H9 (cell line): ENCODE results near the gene ARMC9. TPM values are rescaled to one million over a fixed set of nuclear protein-coding genes. Genes with fewer than 3 reads are reported as not detected.

Source experiments
- DNase-seq: peaks from one replicate; pipeline ENCODE4 v3.0.0-alpha.2; 2017
- H2AFZ ChIP-seq: one replicate; pipeline ENCODE4 v1.6.1; 2013; ENCODE audit warnings: mild to moderate bottlenecking, low read length, control low read depth, moderate library complexity
- H2AK5ac ChIP-seq: 2 replicates; pipeline ENCODE4 v1.6.1; 2013; ENCODE audit warnings: low read length, control low read depth, mixed read lengths; ENCODE audit not compliant: insufficient read length
- H2BK120ac ChIP-seq: one replicate; pipeline ENCODE4 v1.6.1; 2013; ENCODE audit warnings: low read depth, mild to moderate bottlenecking, low read length, control low read depth, inconsistent platforms; ENCODE audit not compliant: poor library complexity, severe bottlenecking
- H2BK12ac ChIP-seq: 2 replicates; pipeline ENCODE4 v1.6.1; 2013; ENCODE audit warnings: low read length, control low read depth, mixed read lengths, low read depth; ENCODE audit not compliant: insufficient read length
- H2BK15ac ChIP-seq: 2 replicates; pipeline ENCODE4 v1.6.1; 2013; ENCODE audit warnings: low read depth, low read length, control low read depth
- H2BK20ac ChIP-seq: one replicate; pipeline ENCODE4 v1.6.1; 2013; ENCODE audit warnings: low read depth, mild to moderate bottlenecking, low read length, control low read depth, inconsistent platforms; ENCODE audit not compliant: poor library complexity, severe bottlenecking
- H2BK5ac ChIP-seq: 2 replicates; pipeline ENCODE4 v1.6.1; 2013; ENCODE audit warnings: low read length, control low read depth, mixed read lengths; ENCODE audit not compliant: insufficient read length
- H3K14ac ChIP-seq: 2 replicates; pipeline ENCODE4 v1.6.1; 2013; ENCODE audit warnings: low read length, control low read depth; ENCODE audit not compliant: insufficient read depth
- H3K18ac ChIP-seq: 2 replicates; pipeline ENCODE4 v1.6.1; 2013; ENCODE audit warnings: low read depth, mild to moderate bottlenecking, mixed read lengths, low read length, control low read depth; ENCODE audit not compliant: insufficient read length
- H3K23ac ChIP-seq: 2 replicates; pipeline ENCODE4 v1.6.1; 2013; ENCODE audit warnings: low read length, control low read depth, mixed read lengths, low read depth; ENCODE audit not compliant: insufficient read length
- H3K23me2 ChIP-seq: 2 replicates; pipeline ENCODE4 v1.6.1; 2013; ENCODE audit warnings: low read depth, mild to moderate bottlenecking, mixed read lengths, low read length, control low read depth; ENCODE audit not compliant: insufficient read length, poor library complexity, severe bottlenecking
- H3K27ac ChIP-seq: 2 replicates; pipeline ENCODE4 v1.5.1; 2013; ENCODE audit warnings: low read length, control low read depth, mixed read lengths, low read depth; ENCODE audit not compliant: insufficient read length
- H3K27me3 ChIP-seq: 2 replicates; pipeline ENCODE4 v1.6.1; 2013; ENCODE audit warnings: low read length, control low read depth, inconsistent platforms; ENCODE audit not compliant: insufficient read depth
- H3K4ac ChIP-seq: 2 replicates; pipeline ENCODE4 v1.6.1; 2013; ENCODE audit warnings: low read depth, mild to moderate bottlenecking, control low read depth, inconsistent platforms, low read length, moderate library complexity
- H3K4me1 ChIP-seq: 2 replicates; pipeline ENCODE4 v1.6.1; 2013; ENCODE audit warnings: low read length, control low read depth, inconsistent platforms; ENCODE audit not compliant: insufficient read depth
- H3K4me2 ChIP-seq: 2 replicates; pipeline ENCODE4 v1.6.1; 2013; ENCODE audit warnings: low read length, control low read depth, mixed read lengths; ENCODE audit not compliant: insufficient read length, insufficient read depth
- H3K56ac ChIP-seq: 2 replicates; pipeline ENCODE4 v1.6.1; 2013; ENCODE audit warnings: low read depth, mild to moderate bottlenecking, mixed read lengths, low read length, control low read depth; ENCODE audit not compliant: insufficient read length
- H3K79me1 ChIP-seq: 2 replicates; pipeline ENCODE4 v1.6.1; 2013; ENCODE audit warnings: low read depth, mild to moderate bottlenecking, moderate library complexity, low read length, control low read depth, inconsistent platforms; ENCODE audit not compliant: insufficient read depth, poor library complexity, severe bottlenecking
- H3K79me2 ChIP-seq: 2 replicates; pipeline ENCODE4 v1.6.1; 2013; ENCODE audit warnings: low read length, control low read depth, inconsistent platforms; ENCODE audit not compliant: insufficient read depth
- H3K9ac ChIP-seq: 2 replicates; pipeline ENCODE4 v1.6.1; 2013; ENCODE audit warnings: low read length, control low read depth, mixed read lengths; ENCODE audit not compliant: insufficient read length; ENCODE audit errors: extremely low read depth
- H3K9me3 ChIP-seq: one replicate; pipeline ENCODE4 v1.6.1; 2013; ENCODE audit warnings: low read depth, low read length, inconsistent platforms; ENCODE audit not compliant: control insufficient read depth
- H3T11ph ChIP-seq: one replicate; pipeline ENCODE4 v1.6.1; 2013; ENCODE audit warnings: mild to moderate bottlenecking, low read length, control low read depth, inconsistent platforms
- H4K20me1 ChIP-seq: one replicate; pipeline ENCODE4 v1.6.1; 2013; ENCODE audit not compliant: control insufficient read depth, insufficient read length, insufficient read depth
- H4K5ac ChIP-seq: 2 replicates; pipeline ENCODE4 v1.6.1; 2013; ENCODE audit warnings: low read depth, mild to moderate bottlenecking, mixed read lengths, low read length, control low read depth; ENCODE audit not compliant: insufficient read length
- H4K8ac ChIP-seq: replicated peaks from 2 replicates; pipeline ENCODE4 v1.6.1; 2013; ENCODE audit warnings: low read length, control low read depth, mixed read lengths, low read depth; ENCODE audit not compliant: insufficient read length
- H4K91ac ChIP-seq: 2 replicates; pipeline ENCODE4 v1.6.1; 2013; ENCODE audit warnings: low read depth, mild to moderate bottlenecking, moderate library complexity, mixed read lengths, low read length, control low read depth; ENCODE audit not compliant: insufficient read length
- H3K27ac Mint-ChIP-seq, 3 experiments: 2 replicates in 2 of 3; 3 replicates in 1 of 3; pipeline ENCODE4 v1.8.0; 2020 to 2021; ENCODE audit warnings: mixed read lengths in 3 of 3, mild to moderate bottlenecking in 1 of 3, moderate library complexity in 1 of 3
- H3K27me3 Mint-ChIP-seq: 2 replicates; pipeline ENCODE4 v1.8.0; 2021; ENCODE audit warnings: low read depth, mild to moderate bottlenecking, moderate library complexity, mixed read lengths
- H3K36me3 Mint-ChIP-seq, 3 experiments: 2 replicates in 2 of 3; 3 replicates in 1 of 3; pipeline ENCODE4 v1.8.0; 2020 to 2021; ENCODE audit warnings: low read depth in 3 of 3, mixed read lengths in 3 of 3; ENCODE audit not compliant: insufficient read depth in 1 of 3
- H3K4me1 Mint-ChIP-seq, 2 experiments: 2 replicates each; pipeline ENCODE4 v1.8.0; 2020; ENCODE audit warnings: mixed read lengths in 2 of 2
- H3K4me3 Mint-ChIP-seq, 2 experiments: 2 replicates in 1 of 2; 3 replicates in 1 of 2; pipeline ENCODE4 v1.8.0; 2020 to 2021; ENCODE audit warnings: mild to moderate bottlenecking in 2 of 2, mixed read lengths in 2 of 2, moderate library complexity in 1 of 2
- H3K9me3 Mint-ChIP-seq, 2 experiments: 2 replicates in 1 of 2; 3 replicates in 1 of 2; pipeline ENCODE4 v1.8.0; 2020; ENCODE audit warnings: mild to moderate bottlenecking in 2 of 2, mixed read lengths in 2 of 2, moderate library complexity in 1 of 2
- CTCF ChIP-seq: fragments of 200-600 bp; sonication (generic); conservative IDR thresholded peaks from 3 replicates; pipeline ENCODE4 v1.8.0; 2021; ENCODE audit warnings: antibody characterized with exemption, mild to moderate bottlenecking
- WGBS: extraction: QIAGEN DNeasy Blood & Tissue Kit; methylation state at CpG from one replicate; pipeline ENCODE4 v1.1.7; 2013; ENCODE audit warnings: missing lambda C conversion rate, low lambda C conversion rate, mixed read lengths; ENCODE audit not compliant: insufficient read length; ENCODE audit errors: extremely low coverage; 5-methylcytosine and 5-hydroxymethylcytosine counted together
- total RNA-seq: library from RNA; stranded (reverse); gene quantifications from 2 replicates; pipeline ENCODE4 v1.2.1, GENCODE V29; 2021

ARMC9 gene
- total RNA-seq, 1 experiment from 2014 or later, result 37.6 TPM

GRCh38 chr2:231152800-231153557 lies 45.5 kb upstream of the ARMC9 start:
- Histone ChIP-seq H2AFZ (no peak overlapping the region), H3K4me2 (no peak overlapping the region), H3K27me3 (no peaks in the 10 kb centered on the region), H3K79me1 (no peaks in the 10 kb centered on the region), H4K91ac (no peak overlapping the region), H3K4me1 (no peaks in the 10 kb centered on the region), H3K9ac (no peak overlapping the region), H2BK12ac (no peak overlapping the region), H3K27ac (no peak overlapping the region), H4K8ac (no peak overlapping the region), H2BK20ac (no peak overlapping the region), H3K79me2 (no peaks in the 10 kb centered on the region), H3T11ph (no peak overlapping the region), H2BK120ac (no peak overlapping the region), H4K20me1 (no peaks in the 10 kb centered on the region), H3K18ac (no peak overlapping the region), H4K5ac (no peak overlapping the region), H2BK15ac (no peak overlapping the region), H3K4ac (no peak overlapping the region), H3K23me2 (no peaks in the 10 kb centered on the region), H2AK5ac (no peak overlapping the region), H3K56ac (no peak overlapping the region), H3K14ac (no peak overlapping the region), H2BK5ac (no peak overlapping the region), H3K9me3 (no peaks in the 10 kb centered on the region), H3K23ac (no peak overlapping the region)
- Mint-ChIP-seq H3K9me3 (no peaks in the 10 kb centered on the region), H3K36me3 (peaks cover 2 to 47% (median 12%) of the 10 kb centered on the region in 3 experiments; a peak in 6 of 7 replicates), H3K27me3 (no peaks in the 10 kb centered on the region), H3K27ac (no peak overlapping the region), H3K4me1 (no peaks in the 10 kb centered on the region), H3K4me3 (no peak overlapping the region)
- WGBS, result no CpG with 5 or more reads among the region's 8 CpGs
- TF ChIP-seq CTCF, result no peak
- DNase-seq, result no peak
